Activated CD4-positive, alpha-beta T cell treated with anti-CD3 and anti-CD28 coated beads, Interleukin-2, amount 10 ng/mL, durations not matched to agents 7 days and 5 days (primary cell): ENCODE data around the gene TGM2. TPM values are rescaled to one million over a fixed set of nuclear protein-coding genes. Genes with fewer than 3 reads are reported as not detected.
A peak's percentile ranks its signal among the peaks of the same experiment; 100 is the strongest.

Source experiments
- CTCF ChIA-PET: fragments of 350-600 bp; sonication (Branson Sonifier 250); formaldehyde crosslinking; loops from one replicate; lab custom pipeline; 2021; ENCODE audit warnings: antibody characterized with exemption; lab: Charles Lee
- POLR2A ChIA-PET: fragments of 350-600 bp; sonication (Branson Sonifier 250); formaldehyde crosslinking; loops from one replicate; lab custom pipeline; 2021; ENCODE audit warnings: antibody characterized with exemption; lab: Charles Lee
- DNase-seq: peaks from one replicate; pipeline ENCODE4 v3.0.0-alpha.2; 2020
- H3K27ac Mint-ChIP-seq: one replicate; pipeline ENCODE4 v1.8.0; 2021; ENCODE audit warnings: mild to moderate bottlenecking, moderate library complexity, mixed read lengths
- H3K27me3 Mint-ChIP-seq: one replicate; pipeline ENCODE4 v1.8.0; 2021; ENCODE audit warnings: mixed read lengths
- H3K36me3 Mint-ChIP-seq: one replicate; pipeline ENCODE4 v1.8.0; 2021; ENCODE audit warnings: low read depth, mixed read lengths
- H3K4me1 Mint-ChIP-seq: one replicate; pipeline ENCODE4 v1.8.0; 2021; ENCODE audit warnings: mixed read lengths
- H3K4me3 Mint-ChIP-seq: one replicate; pipeline ENCODE4 v1.8.0; 2021; ENCODE audit warnings: mild to moderate bottlenecking, moderate library complexity, mixed read lengths
- H3K9me3 Mint-ChIP-seq: one replicate; pipeline ENCODE4 v1.8.0; 2021; ENCODE audit warnings: mixed read lengths
- total RNA-seq, 2 experiments: library from RNA; stranded (reverse); gene quantifications; one replicate each; pipeline ENCODE4 v1.2.3, GENCODE V29; 2021

The TGM2 gene
- under 1 TPM; 0.07 to 0.21 TPM for total RNA-seq

DNA sequence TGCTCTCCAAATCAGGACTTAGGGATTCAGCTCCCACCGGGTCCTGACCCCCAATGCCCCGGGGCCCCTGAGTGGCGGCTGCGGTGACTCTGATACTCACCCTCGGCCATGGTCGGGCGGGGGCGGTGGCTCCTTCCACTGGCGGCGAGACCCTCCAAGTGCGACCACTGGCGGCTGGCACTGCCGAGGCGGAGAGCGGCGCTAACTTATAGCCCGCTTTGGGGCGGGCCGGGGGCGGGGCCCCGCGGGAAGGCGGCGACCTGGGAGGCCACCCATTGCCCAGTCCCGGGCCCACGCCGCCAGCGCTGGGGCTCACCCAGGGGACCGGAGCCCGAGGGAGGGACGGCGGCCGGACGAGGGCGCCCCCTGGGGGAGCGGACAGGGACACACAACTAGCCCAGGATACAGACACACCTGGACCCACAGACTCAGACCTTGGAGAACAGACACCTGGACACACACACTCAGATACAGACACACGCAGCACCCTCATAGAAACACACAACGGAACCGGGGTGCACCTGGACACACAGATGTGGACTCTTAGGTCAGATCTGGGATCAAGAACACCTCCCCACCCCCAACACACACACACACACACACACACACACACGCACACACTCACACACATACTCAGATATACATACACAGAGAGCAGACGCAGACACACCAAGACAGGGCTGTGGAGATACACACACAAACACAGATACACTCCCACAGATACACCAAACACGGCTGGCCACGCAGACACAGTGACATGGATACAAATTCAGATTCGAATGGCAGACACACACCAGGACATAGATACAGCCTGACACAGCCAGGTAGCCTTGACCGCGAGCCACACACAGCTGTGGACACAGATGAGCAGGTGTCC is at the start of gene TGM2:
TSS of gene TGM2 (minus strand) at position 182 of the 877 bp plus-strand sequence. CDS start at position 110, 72 bp downstream.
- Mint-ChIP-seq H3K27ac (no peak within 1 kb of the TSS), H3K36me3 (no peaks in the 10 kb centered on the region), H3K4me1 (peaks cover 26% of the 10 kb centered on the region), H3K27me3 (peaks cover 18% of the 10 kb centered on the region), H3K9me3 (no peaks in the 10 kb centered on the region), H3K4me3 (no peak within 1 kb of the TSS)
- POLR2A ChIA-PET = no interaction called here
- CTCF ChIA-PET = interaction anchor here (0.6 to 1.3 kb wide), 3 partner anchors 55 to 167 kb away, joined by 3 read pairs; no protein-coding TSS in a partner anchor
- DNase-seq = peak; percentile 31

- no peak overlapping the region for H3K4me3 Mint-ChIP-seq
- no peaks in the 10 kb centered on the region for H3K4me1 Mint-ChIP-seq
- no peak for DNase-seq
- H3K27me3 Mint-ChIP-seq = no peaks in the 10 kb centered on the region
- H3K27ac Mint-ChIP-seq = no peak overlapping the region
- ChIA-PET POLR2A (no interaction called here), CTCF (interaction anchor here (1.4 kb wide), 1 partner anchor 13 kb away, joined by 4 read pairs; no protein-coding TSS in a partner anchor)
- H3K36me3 Mint-ChIP-seq = no peaks in the 10 kb centered on the region
- H3K9me3 Mint-ChIP-seq = no peaks in the 10 kb centered on the region
Measured at GRCh38 chr20:38214256-38215193, 49.5 kb upstream of the TGM2 start.

GRCh38 chr20:38213607-38213940 is 48.5 kb upstream of the TGM2 start:
- Mint-ChIP-seq H3K4me1 (no peaks in the 10 kb centered on the region), H3K27me3 (peaks cover 2% of the 10 kb centered on the region), H3K27ac (no peak overlapping the region), H3K36me3 (no peaks in the 10 kb centered on the region), H3K9me3 (no peaks in the 10 kb centered on the region), H3K4me3 (no peak overlapping the region)
- ChIA-PET POLR2A (no interaction called here), CTCF (interaction anchor here (1.1 kb wide), 1 partner anchor 20 kb away, joined by 3 read pairs; no protein-coding TSS in a partner anchor)
- no peak for DNase-seq

GRCh38 chr20:38212806-38213606 is 47.9 kb upstream of the TGM2 start:
- H3K36me3 Mint-ChIP-seq = no peaks in the 10 kb centered on the region
- H3K4me1 Mint-ChIP-seq = no peaks in the 10 kb centered on the region
- H3K27me3 Mint-ChIP-seq = peaks cover 4% of the 10 kb centered on the region
- ChIA-PET CTCF (interaction anchor here (1.1 to 1.8 kb wide), 2 partner anchors 17 to 21 kb away, joined by 3 to 5 read pairs; no protein-coding TSS in a partner anchor), POLR2A (no interaction called here)
- no peak overlapping the region for H3K27ac Mint-ChIP-seq
- H3K9me3 Mint-ChIP-seq = no peaks in the 10 kb centered on the region
- H3K4me3 Mint-ChIP-seq = no peak overlapping the region
- DNase-seq = no peak

- Mint-ChIP-seq H3K27ac (no peak overlapping the region), H3K9me3 (no peaks in the 10 kb centered on the region), H3K27me3 (peaks cover 13% of the 10 kb centered on the region), H3K36me3 (no peaks in the 10 kb centered on the region), H3K4me1 (no peaks in the 10 kb centered on the region), H3K4me3 (no peak overlapping the region)
- no peak for DNase-seq
- POLR2A ChIA-PET = no interaction called here
- CTCF ChIA-PET = interaction anchor here (0.6 to 1.8 kb wide), 2 partner anchors 15 to 122 kb away, joined by 3 to 5 read pairs; no protein-coding TSS in a partner anchor
Measured at GRCh38 chr20:38211200-38212097, 46.4 kb upstream of the TGM2 start.

GRCh38 chr20:38210741-38211140 is 45.7 kb upstream of the TGM2 start:
- H3K36me3 Mint-ChIP-seq = no peaks in the 10 kb centered on the region
- no peak for DNase-seq
- H3K4me1 Mint-ChIP-seq = no peaks in the 10 kb centered on the region
- peaks cover 16% of the 10 kb centered on the region for H3K27me3 Mint-ChIP-seq
- no peak overlapping the region for H3K4me3 Mint-ChIP-seq
- no peak overlapping the region for H3K27ac Mint-ChIP-seq
- no peaks in the 10 kb centered on the region for H3K9me3 Mint-ChIP-seq
- ChIA-PET POLR2A (no interaction called here), CTCF (no interaction called here)

- Mint-ChIP-seq H3K4me3 (no peak overlapping the region), H3K27ac (no peak overlapping the region), H3K27me3 (peaks cover 22% of the 10 kb centered on the region), H3K36me3 (no peaks in the 10 kb centered on the region), H3K4me1 (no peaks in the 10 kb centered on the region), H3K9me3 (no peaks in the 10 kb centered on the region)
- CTCF ChIA-PET = no interaction called here
- POLR2A ChIA-PET = no interaction called here
- DNase-seq = no peak
Measured at GRCh38 chr20:38209736-38210405, 44.8 kb upstream of the TGM2 start.

DNA sequence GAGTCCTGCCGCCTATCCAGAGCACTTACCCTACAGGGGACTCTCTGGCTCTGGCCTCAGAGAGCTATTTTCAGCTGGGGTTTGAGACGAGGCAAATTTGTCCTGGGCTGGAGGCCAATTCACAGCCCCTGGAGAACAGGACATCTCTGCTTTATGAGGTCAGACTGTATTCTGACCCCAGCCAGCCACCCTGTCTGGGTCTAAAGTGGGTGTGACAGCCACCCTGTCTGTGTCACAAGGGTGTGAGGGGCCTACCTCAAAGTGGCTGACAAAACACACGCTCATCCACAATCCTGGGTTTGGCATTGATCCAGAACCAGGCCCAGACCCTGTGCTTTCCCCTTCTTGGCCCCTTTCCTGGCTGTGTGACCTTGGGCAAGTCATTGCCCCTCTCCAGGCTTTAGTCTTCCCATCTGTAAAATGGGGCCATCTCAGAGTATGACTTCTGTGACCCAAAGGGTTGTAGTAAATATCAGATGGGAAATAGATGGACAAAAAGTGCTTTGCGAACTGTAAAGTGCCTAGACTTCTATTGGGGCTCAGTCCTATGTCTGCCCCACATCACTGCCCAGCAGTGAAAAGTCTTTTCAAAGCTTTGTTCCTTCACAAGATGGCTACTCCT is 44.1 kb upstream of the TGM2 start:
- Mint-ChIP-seq H3K27ac (peak overlapping the region; percentile 36), H3K36me3 (no peaks in the 10 kb centered on the region), H3K9me3 (no peaks in the 10 kb centered on the region), H3K4me3 (no peak overlapping the region), H3K27me3 (peaks cover 27% of the 10 kb centered on the region), H3K4me1 (no peaks in the 10 kb centered on the region)
- DNase-seq = no peak
- CTCF ChIA-PET = no interaction called here
- POLR2A ChIA-PET = no interaction called here

DNA sequence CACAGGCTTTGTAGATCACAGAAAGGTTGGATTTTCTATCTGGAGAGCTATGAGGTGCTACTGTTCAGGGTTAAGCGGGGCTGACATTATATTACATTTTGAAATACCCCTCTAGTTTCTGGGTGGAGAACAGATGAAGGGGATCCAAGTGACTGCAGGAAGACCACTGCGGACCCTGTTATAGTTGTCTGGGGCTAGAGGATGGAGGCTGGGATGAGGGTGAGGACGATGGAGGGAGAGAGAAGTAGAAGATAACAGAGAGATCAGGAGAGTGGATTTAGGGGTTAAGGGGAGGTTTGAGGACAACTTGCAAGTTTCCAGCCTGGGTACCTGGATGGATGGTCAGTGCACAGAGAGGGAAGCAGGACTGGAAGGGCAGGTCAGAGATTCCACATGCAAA is 43.5 kb upstream of the TGM2 start:
- peaks cover 32% of the 10 kb centered on the region for H3K27me3 Mint-ChIP-seq
- H3K4me3 Mint-ChIP-seq = no peak overlapping the region
- no peaks in the 10 kb centered on the region for H3K4me1 Mint-ChIP-seq
- POLR2A ChIA-PET = no interaction called here
- CTCF ChIA-PET = no interaction called here
- no peak overlapping the region for H3K27ac Mint-ChIP-seq
- H3K9me3 Mint-ChIP-seq = no peaks in the 10 kb centered on the region
- no peak for DNase-seq
- no peaks in the 10 kb centered on the region for H3K36me3 Mint-ChIP-seq

DNA sequence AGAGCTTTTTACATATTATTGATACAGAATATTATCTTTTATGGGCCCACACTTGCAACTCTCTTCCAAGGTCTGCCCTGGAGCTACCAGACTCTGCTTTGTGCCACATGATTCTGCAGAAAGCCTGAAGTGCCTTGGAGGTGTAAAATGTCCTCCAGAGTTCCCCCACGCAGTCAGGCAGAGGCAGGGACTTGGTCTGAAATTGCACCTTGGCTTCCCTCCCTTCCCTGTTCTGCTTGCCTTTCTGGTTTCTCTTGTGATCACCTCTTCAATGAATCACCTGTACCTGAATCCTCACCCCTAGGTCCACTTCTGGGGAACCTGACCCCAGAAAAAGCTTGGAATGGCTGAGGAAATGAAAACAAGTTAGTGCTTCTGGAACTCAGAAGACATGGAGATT is 43.0 kb upstream of the TGM2 start:
- Mint-ChIP-seq H3K9me3 (no peaks in the 10 kb centered on the region), H3K27ac (no peak overlapping the region), H3K4me3 (no peak overlapping the region), H3K36me3 (no peaks in the 10 kb centered on the region), H3K27me3 (peaks cover 37% of the 10 kb centered on the region), H3K4me1 (no peaks in the 10 kb centered on the region)
- ChIA-PET POLR2A (no interaction called here), CTCF (no interaction called here)
- no peak for DNase-seq

DNA sequence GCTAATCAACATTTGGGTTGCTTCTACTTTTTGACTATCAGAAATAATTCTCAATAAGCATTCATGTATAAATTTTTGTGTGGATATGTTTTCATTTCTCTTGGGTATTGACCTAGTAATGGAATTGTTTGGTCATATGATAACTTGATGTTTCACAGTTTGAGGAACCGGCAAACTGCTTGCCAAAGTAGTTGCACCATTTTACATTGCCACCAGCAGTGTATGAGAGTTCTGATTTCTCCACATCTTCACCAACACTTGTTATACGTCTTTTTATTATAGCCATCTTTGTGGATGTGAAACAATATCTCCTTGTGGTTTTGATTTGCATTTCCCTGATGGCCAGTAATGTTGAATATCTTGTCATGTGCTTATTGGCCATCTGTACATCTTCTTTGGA is 42.6 kb upstream of the TGM2 start:
- Mint-ChIP-seq H3K27ac (no peak overlapping the region), H3K36me3 (no peaks in the 10 kb centered on the region), H3K4me1 (no peaks in the 10 kb centered on the region), H3K4me3 (no peak overlapping the region), H3K27me3 (peaks cover 37% of the 10 kb centered on the region), H3K9me3 (no peaks in the 10 kb centered on the region)
- ChIA-PET CTCF (no interaction called here), POLR2A (no interaction called here)
- DNase-seq = no peak
